ENCODE measurements around the gene LSM7.

LSM7 gene

DNA sequence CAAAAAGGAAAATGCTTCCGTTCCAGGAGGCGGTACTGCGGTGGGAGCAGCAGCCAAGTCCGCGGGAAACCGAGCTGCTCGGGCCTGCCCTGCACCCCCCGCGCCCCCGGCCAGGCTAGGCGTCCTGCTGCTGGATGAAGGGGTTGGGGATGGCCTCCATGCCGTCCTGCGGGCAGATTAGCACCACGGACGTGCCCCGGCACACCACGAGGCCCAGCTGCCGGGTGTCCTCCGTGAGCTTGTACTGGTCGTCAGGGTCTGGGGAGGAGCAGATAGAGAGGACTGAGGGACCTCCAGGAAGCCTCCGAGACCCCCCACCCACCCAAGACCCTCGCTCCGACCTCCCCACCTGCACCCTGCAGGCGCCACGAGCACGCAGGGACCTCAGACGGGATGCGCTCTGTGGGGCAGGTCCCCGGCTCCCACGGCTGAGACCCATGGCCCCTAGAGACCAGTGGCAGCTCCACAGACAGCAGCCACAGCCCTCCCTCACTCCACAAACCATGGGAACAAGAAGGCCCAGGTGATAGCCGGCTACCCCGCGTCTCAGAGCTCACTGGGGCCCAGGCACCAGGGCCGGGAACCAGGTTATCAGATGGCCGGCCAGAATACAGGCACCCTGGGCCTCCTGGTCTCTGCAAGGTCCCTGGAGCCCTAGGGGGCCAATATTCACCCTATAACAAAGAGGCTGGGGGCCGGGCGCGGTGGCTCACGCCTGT lies 6.7 kb downstream of the LSM7 start:
- no peak for ATAC-seq

- no peak for ATAC-seq
These were observed 7.4 kb downstream of the LSM7 start for GRCh38 chr19:2320939-2321338.

DNA sequence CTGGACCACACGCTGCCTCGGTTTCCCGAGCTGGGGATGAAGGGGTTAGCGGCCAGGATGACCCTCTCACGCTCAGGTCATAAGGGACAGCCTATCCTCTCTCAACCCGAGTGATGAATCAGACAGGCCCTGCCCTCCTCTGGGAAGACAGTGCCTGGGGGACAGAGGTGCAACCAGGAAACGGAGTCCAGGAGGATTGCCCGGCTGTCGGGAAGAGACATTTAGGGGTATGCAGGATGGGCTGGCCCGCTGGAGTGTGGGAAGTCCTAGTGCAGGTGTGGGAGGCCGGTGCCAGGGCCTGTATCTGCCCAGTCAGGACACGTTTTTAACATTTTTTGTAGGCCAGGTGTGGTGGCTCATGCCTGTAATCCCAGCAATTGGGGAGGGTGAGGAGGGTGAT lies 8.3 kb downstream of the LSM7 start:
- no peak for ATAC-seq

GRCh38 chr19:2319551-2319950 lies 8.8 kb downstream of the LSM7 start:
- ATAC-seq, result no peak

DNA sequence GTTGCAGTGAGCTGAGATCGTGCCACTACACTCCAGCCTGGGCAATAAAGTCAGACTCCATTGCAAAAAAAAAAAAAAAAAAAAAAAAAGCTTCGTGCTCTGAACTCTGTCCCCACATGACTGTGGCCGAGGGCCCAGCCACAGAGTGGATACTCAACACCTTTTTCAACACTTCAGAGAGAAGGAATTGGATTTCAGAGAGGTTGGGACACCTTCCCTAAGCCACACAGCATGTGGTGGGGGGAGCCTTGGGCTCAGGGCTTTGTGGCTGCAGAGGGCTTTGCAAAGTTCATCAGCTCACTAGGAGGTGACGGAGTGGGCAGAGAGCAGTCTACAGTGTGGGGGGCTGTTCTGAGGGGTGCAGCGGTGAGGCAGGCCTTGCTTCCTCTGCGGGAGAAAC lies 9.5 kb downstream of the LSM7 start:
- ATAC-seq, result no peak

- ATAC-seq, result no peak
These were observed 10.6 kb downstream of the LSM7 start for GRCh38 chr19:2317756-2318155.

DNA sequence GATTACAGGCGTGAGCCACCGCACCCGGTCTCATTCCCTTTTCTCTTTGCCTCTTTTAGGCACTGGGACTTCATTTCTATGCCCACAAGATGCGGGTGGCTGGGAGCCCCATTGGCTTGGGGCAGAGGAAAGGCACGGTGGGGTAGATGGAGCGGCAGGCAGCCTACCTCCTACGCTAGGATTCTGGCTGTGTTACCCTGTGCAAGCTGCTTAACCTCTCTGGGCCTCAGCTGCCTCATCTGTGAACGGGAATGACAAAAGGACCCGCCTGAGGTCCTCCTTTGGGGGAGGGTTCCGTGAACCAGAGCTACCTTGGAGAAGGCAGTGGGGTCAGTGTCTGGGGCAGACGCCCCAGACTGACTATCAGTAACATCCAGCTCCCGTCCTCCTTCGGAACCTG lies 11.1 kb downstream of the LSM7 start:
- ATAC-seq, result no peak

GRCh38 chr19:2315818-2316353 lies 12.5 kb downstream of the LSM7 start:
- peak in 1 of 2 donors; percentile 53 for ATAC-seq

DNA sequence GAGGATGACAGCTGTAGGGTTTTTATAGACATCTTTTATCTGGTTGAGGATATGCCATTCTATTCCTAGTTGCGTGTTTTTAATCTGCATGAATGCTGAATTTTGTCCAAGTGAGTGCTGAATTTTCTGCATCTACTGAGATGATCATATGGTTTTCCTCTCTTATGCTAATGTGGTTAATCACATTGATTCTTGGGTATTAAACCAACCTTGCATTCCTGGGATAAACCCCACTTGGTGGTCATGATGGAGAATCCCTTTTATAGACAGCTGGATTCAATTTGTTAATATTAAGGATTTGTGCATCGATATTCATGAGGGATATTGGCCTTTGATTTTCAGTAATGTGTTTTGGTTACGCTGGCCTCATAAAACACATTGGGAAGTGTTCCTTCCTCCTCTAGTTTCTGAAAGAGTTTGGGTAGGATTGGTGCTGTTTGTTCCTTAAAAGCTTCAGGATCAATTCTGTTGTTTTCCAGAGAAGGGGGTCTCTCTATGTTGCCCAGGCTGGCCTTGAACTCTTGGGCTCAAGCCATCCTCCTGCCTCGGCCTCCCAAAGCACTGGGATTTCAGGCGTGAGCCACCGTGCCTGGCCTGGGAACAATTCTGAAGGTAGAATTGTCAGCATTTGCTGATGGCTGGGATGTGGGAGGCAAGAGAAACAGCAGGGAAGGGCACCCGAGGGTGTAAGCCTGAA lies 13.1 kb downstream of the LSM7 start:
- no peak for ATAC-seq

- ATAC-seq, result no peak
These were observed 15.4 kb downstream of the LSM7 start for GRCh38 chr19:2312820-2313501.

GRCh38 chr19:2311093-2311492 lies 17.3 kb downstream of the LSM7 start:
- ATAC-seq, result no peak

- no peak for ATAC-seq
These were observed 18.5 kb downstream of the LSM7 start for GRCh38 chr19:2309734-2310362.

- ATAC-seq, result no peak
These were observed 20.3 kb downstream of the LSM7 start, which contains the start of gene LINGO3 for GRCh38 chr19:2308114-2308556. Gene LINGO3, minus strand, starts transcription at chr19:2308154. Its CDS starts 16,378 bp downstream, at chr19:2291776.

- no peak for ATAC-seq
These were observed 20.8 kb downstream of the LSM7 start for GRCh38 chr19:2307518-2308012.

DNA sequence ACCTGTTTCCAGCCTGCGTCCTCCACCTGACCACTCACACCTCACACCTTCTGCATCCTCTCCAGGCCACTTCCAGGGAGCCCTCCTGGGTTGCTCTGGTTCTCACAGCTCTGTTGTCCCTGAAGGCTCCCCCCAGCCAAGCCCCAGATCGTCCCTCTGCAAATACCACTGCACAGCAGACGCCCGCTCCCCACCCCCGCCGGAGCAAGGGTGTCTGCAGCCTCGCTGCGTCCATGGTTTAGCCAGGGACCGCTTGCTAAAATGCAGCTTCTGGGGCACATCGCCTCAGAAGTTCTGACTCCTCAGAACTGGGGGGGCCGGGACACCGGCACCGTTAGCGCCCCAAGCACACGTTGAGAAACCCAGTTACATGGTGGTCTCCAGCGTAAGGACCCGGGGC lies 21.4 kb downstream of the LSM7 start:
- no peak for ATAC-seq

- ATAC-seq, result no peak
These were observed 22.0 kb downstream of the LSM7 start for GRCh38 chr19:2306281-2306806.

- ATAC-seq, result no peak
These were observed 22.7 kb downstream of the LSM7 start for GRCh38 chr19:2305452-2306280.

DNA sequence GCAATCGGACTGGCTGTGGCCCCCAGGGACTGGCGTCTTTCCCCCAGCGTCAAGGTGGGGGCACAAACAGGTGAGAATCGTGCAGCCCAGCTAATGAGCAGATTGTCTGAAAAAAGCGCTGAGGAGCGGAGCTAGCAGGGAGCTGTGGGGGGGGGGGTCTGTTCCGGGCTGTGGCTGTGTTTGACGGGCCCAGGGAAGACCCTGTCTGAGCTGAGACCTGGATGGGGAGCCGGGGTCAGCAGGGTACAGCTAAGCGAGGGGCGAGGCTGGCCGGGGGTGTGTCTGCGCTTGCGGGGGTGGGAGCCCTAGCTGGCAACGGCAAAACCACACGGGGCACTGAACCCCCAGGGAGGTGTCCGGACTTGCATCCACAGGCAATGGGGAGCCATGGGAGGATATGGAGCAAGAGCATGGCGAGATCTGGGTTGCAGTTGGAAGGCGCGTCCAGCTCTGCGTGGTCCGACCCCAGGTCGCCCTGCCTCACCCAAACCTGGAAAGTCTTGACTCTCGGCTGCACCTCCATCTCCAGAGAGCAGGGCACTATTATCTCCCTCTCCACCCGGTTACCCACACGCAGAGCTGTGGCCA lies 25.1 kb downstream of the LSM7 start:
- no peak for ATAC-seq

- ATAC-seq, result peak in 1 of 2 donors; percentile 25
These were observed 25.8 kb downstream of the LSM7 start for GRCh38 chr19:2302319-2303210.

DNA sequence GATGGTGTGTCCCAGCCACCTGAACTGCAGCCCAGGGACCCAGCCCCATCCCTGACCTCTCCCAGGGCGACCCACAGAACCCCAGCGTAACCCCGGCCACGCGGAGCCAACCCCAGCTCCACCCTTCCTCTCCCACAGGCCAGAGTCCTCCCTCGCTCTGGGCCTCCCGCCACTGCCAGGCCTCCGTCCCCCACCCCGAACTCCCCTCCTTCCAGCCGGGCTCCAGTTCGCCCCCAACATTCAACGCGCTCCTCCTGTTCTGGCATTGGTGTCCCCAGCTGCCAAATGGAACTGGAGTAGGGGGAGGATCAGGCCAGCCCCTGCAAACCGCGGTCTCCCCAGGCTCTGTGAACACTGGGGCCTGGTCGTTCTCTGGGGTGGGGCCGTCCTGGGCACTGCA lies 27.9 kb downstream of the LSM7 start:
- no peak for ATAC-seq
